NT2/D1 (cell line): Measurements from ENCODE around the gene RNF40.

ENCODE experiments used
- YY1 ChIP-seq: IDR thresholded peaks from 2 replicates; pipeline ENCODE4 v1.6.1; 2011; ENCODE audit not compliant: insufficient read length, insufficient read depth
- ZNF274 ChIP-seq: IDR thresholded peaks from 2 replicates; pipeline ENCODE4 v1.6.1; 2011; ENCODE audit warnings: mild to moderate bottlenecking, low read depth, low read length

DNA sequence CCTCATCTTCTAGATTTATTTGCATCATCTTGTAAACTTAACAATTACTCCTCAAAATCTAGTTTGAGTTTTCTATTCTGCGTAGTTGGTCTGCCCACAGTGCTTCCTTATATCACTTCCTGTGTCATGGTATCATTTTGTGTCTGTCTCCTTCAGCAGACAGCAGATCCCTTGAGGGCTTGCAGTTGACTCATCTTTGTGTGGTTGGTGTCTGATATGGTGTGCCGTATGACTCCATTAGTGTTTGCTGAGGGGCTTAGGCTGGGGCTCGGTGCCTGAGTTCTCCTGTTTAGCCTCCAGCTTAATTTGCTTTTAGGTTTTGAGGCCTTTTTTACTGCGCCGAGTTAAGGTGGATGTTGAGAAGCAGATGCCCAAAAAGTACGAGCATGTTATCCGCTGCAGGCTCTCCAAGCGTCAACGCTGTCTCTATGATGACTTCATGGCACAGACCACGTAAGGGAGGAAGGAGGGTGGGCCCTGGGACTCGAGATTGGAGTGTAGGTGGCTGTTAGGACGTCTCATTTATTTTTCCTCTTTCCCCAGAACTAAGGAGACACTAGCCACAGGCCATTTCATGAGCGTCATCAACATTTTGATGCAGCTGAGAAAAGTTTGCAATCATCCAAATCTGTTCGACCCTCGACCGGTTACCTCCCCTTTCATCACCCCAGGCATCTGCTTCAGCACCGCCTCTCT, 46.2 kb upstream of the RNF40 start:
- no peak for TF ChIP-seq YY1
- TF ChIP-seq ZNF274 = no peak
